BE2C (cell line): Measurements from ENCODE around the gene WARS2. TPM values are rescaled to one million over a fixed set of nuclear protein-coding genes. Genes with fewer than 3 reads are reported as not detected.
A peak's percentile ranks its signal among the peaks of the same experiment; 100 is the strongest.

Experiments used
- DNase-seq: peaks from one replicate; pipeline ENCODE4 v3.0.0-alpha.2; 2020
- H3K27me3 ChIP-seq: fragments of 250-450 bp; sonication (Bioruptor Pico); 2 replicates; pipeline ENCODE4 v1.5.1; 2020; ENCODE audit warnings: mild to moderate bottlenecking
- H3K36me3 ChIP-seq: fragments of 250-450 bp; sonication (Bioruptor Pico); 2 replicates; pipeline ENCODE4 v1.5.1; 2020; ENCODE audit warnings: mild to moderate bottlenecking
- H3K4me1 ChIP-seq: fragments of 250-450 bp; sonication (Bioruptor Pico); 2 replicates; pipeline ENCODE4 v1.5.1; 2020
- H3K4me3 ChIP-seq: 2 replicates; pipeline ENCODE4 v1.5.1; 2011; ENCODE audit warnings: low read depth, low read length
- H3K9me3 ChIP-seq: fragments of 250-450 bp; sonication (Bioruptor Pico); 2 replicates; pipeline ENCODE4 v1.5.1; 2020
- polyA plus RNA-seq: library from polyadenylated mRNA; unstranded; fragments of >200 nt; gene quantifications from one replicate; pipeline ENCODE4 v1.2.1, GENCODE V29; 2012; ENCODE audit warnings: low read depth, missing spikeins; ENCODE audit not compliant: insufficient read length, insufficient read depth
- TF ChIP-seq, protein P1 (sequence below): IDR thresholded peaks from 2 replicates; pipeline ENCODE4 v1.5.1; 2012; ENCODE audit warnings: mild to moderate bottlenecking, low read depth, low read length

WARS2 gene
- 14.7 TPM for polyA plus RNA-seq

DNA sequence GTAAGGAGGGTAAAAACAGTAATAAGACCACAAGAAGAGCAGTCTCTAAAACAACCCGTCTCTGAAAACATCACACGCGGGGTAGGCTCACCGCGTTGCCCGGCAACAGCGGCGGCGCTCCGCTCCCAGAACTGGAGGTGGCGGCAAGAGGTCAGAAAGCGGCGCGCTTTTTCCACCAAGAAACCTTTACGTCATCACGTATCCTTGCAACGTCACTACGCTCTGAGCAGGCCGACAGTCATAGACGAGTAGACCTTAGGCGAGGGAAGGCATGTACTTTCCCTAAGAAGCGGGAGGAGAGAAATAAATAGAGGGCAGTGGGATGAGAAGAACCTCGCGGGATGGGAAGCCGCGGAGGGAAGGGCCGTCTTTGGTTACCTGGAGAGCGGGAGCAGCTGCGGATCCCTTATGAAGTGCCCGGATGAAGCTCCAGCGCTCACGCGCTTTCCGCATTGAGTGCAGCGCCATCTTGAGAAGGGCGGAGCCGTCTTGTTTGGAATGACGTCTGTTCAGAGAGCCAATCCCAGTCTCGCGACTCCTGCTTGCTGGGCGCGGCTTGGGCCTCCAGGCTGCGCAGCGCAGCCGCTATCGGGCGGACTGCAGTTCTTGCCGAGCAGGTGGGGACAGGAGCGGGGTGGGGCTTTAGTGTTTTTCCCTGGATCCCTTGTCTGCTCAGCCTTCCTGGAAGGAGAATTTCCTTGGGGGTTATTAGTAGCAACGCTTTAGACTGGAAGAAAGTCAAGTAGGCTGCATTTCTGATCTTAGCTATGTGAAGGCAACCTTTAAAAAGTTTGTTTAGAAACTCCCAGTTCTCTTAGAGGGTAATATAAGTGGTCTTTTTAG, at the start of gene WARS2:
TSS of gene WARS2 (minus strand) at position 477 of the 843 bp plus-strand sequence. CDS start at position 468, 9 bp downstream.
- Histone ChIP-seq H3K4me3 (peak within 1 kb of the TSS; percentile 83), H3K9me3 (no peaks in the 10 kb centered on the region), H3K4me1 (no peaks in the 10 kb centered on the region), H3K27me3 (no peaks in the 10 kb centered on the region), H3K36me3 (no peaks in the 10 kb centered on the region; the same call in 1 of the 2 replicates)
- peak; percentile 95 for DNase-seq
- TF ChIP-seq, protein P1, sequence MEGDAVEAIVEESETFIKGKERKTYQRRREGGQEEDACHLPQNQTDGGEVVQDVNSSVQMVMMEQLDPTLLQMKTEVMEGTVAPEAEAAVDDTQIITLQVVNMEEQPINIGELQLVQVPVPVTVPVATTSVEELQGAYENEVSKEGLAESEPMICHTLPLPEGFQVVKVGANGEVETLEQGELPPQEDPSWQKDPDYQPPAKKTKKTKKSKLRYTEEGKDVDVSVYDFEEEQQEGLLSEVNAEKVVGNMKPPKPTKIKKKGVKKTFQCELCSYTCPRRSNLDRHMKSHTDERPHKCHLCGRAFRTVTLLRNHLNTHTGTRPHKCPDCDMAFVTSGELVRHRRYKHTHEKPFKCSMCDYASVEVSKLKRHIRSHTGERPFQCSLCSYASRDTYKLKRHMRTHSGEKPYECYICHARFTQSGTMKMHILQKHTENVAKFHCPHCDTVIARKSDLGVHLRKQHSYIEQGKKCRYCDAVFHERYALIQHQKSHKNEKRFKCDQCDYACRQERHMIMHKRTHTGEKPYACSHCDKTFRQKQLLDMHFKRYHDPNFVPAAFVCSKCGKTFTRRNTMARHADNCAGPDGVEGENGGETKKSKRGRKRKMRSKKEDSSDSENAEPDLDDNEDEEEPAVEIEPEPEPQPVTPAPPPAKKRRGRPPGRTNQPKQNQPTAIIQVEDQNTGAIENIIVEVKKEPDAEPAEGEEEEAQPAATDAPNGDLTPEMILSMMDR: no peak; the same call in 1 of the 2 replicates

DNA sequence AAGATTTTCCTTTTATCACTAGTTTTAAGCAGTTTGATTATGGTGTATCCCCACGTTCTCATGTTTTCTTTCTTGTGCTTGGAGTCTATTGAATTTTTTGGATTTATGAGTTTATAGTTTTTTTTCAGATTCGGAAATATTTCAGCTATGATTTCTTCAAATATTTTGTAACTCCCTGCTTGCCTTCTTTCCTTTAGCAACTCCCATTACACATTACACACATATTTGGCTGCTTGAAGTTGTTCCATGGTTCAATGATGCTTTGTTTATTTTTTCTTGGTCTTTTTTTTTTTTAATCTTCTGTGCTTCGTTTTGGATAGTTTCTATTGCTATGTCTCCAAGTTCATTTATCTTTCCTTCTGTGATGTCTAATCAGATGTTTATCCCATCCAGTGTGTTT, 48.5 kb upstream of the WARS2 start:
- H3K4me1 ChIP-seq: no peaks in the 10 kb centered on the region
- H3K27me3 ChIP-seq: no peaks in the 10 kb centered on the region
- DNase-seq: no peak
- no peak overlapping the region for H3K4me3 ChIP-seq
- TF ChIP-seq, protein P1: no peak
- H3K9me3 ChIP-seq: no peaks in the 10 kb centered on the region
- no peaks in the 10 kb centered on the region for H3K36me3 ChIP-seq

DNA sequence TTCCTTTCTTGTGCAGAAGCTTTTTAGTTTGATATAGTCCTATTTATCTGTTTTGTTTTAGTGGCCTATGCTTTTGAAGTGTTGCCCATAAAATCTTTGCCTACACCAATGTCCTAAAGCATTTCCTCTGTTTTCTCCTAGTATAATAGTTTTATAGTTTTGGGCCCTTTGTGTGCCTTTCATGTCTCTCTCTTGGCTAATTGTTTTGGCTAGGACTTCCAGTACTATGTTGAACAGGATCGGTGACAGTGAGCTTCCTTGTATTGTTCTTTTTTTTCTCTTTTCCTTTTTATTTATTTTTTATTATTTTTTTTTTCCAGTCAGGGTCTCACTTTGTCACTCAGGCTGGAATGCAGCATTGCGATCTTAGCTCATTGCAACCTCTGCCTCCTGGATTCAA, 47.0 kb upstream of the WARS2 start:
- no peak overlapping the region for H3K4me3 ChIP-seq
- no peak for DNase-seq
- H3K9me3 ChIP-seq: no peaks in the 10 kb centered on the region
- no peaks in the 10 kb centered on the region for H3K27me3 ChIP-seq
- H3K36me3 ChIP-seq: no peaks in the 10 kb centered on the region
- TF ChIP-seq, protein P1: no peak
- no peaks in the 10 kb centered on the region for H3K4me1 ChIP-seq

DNA sequence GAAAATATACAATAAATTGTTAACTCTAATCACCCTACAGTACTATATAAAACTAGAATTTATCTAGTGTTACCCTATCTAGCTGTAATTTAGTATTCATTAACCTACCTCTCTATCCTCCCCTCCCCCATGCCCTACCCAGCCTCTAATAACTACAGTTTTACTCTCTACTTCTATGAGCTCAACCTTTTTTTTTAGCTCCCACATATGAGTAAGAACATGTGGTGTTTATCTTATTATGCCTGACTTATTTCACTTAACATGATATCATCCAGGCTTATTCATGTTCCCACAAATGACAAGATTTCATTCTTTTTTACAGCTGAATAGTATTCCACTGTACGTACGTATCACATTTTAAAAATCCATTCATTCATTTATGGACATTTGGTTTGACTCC, 46.0 kb upstream of the WARS2 start:
- H3K4me3 ChIP-seq: no peak overlapping the region
- DNase-seq: no peak
- H3K36me3 ChIP-seq: no peaks in the 10 kb centered on the region
- TF ChIP-seq, protein P1: no peak
- no peaks in the 10 kb centered on the region for H3K4me1 ChIP-seq
- no peaks in the 10 kb centered on the region for H3K9me3 ChIP-seq
- H3K27me3 ChIP-seq: no peaks in the 10 kb centered on the region

DNA sequence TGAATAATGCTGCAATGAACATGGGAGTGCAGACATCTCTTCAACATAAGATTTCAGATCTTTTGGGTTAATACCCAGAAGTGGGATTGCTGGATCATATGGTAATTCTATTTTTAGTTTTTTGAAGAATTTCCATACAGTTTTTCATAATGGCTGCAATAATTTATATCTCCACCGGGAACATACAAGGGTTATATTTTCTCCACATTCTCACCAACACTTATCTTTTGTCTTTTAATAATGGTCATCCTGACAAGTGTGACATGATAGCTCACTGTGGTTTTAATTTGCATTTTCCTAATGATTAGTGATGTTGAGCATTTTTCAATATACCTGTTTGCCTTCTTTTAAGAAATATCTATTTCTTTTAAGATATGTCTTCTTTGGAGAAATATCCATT, 44.5 kb upstream of the WARS2 start:
- Histone ChIP-seq H3K4me1 (no peaks in the 10 kb centered on the region), H3K4me3 (no peak overlapping the region), H3K27me3 (no peaks in the 10 kb centered on the region), H3K9me3 (no peaks in the 10 kb centered on the region), H3K36me3 (no peaks in the 10 kb centered on the region)
- no peak for DNase-seq
- TF ChIP-seq, protein P1: no peak

DNA sequence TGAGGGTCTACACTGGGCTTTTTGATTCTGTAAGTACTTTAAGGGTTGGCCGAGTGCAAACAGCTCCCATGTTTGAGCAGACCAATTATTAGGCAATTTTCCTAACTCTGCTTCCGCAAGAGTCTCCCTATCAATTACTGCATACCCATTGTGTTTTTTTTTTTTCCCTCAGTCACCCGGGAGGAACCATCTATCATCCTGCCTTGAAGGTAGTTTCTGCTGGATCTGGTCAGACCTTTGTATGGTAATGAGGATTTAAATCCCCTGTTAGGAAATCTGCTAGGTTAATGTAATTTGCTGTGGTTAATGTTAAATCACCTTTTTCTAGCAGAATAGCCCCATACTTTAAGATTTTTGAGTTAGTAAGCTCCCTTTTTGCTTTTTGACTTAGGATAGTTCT, 40.8 kb upstream of the WARS2 start:
- no peaks in the 10 kb centered on the region for H3K4me1 ChIP-seq
- no peak for DNase-seq
- no peaks in the 10 kb centered on the region for H3K9me3 ChIP-seq
- no peaks in the 10 kb centered on the region for H3K27me3 ChIP-seq
- no peaks in the 10 kb centered on the region for H3K36me3 ChIP-seq
- no peak overlapping the region for H3K4me3 ChIP-seq
- TF ChIP-seq, protein P1: no peak
